Measurements from ENCODE around the gene PDE7B.

GRCh38 chr6:136033416-136033815 lies 181.9 kb downstream of the PDE7B start:
- TF ChIP-seq, protein P1, sequence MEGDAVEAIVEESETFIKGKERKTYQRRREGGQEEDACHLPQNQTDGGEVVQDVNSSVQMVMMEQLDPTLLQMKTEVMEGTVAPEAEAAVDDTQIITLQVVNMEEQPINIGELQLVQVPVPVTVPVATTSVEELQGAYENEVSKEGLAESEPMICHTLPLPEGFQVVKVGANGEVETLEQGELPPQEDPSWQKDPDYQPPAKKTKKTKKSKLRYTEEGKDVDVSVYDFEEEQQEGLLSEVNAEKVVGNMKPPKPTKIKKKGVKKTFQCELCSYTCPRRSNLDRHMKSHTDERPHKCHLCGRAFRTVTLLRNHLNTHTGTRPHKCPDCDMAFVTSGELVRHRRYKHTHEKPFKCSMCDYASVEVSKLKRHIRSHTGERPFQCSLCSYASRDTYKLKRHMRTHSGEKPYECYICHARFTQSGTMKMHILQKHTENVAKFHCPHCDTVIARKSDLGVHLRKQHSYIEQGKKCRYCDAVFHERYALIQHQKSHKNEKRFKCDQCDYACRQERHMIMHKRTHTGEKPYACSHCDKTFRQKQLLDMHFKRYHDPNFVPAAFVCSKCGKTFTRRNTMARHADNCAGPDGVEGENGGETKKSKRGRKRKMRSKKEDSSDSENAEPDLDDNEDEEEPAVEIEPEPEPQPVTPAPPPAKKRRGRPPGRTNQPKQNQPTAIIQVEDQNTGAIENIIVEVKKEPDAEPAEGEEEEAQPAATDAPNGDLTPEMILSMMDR (IDR thresholded peaks at IDR 0.05) = no peak
- TF ChIP-seq ZFX (IDR thresholded peaks at IDR 0.05; ENCODE audit: borderline replicate concordance) = no peak

All from 22Rv1 (cell line).